Liver (tissue), 9 donors: ENCODE data around the gene GPR42. TPM values are rescaled to one million over a fixed set of nuclear protein-coding genes. Genes with fewer than 3 reads are reported as not detected.

Experiments used
- DNase-seq: peaks from one replicate; pipeline ENCODE4 v3.0.0-alpha.2; 2017; ENCODE audit warnings: low spot score
- H3K27ac ChIP-seq, 2 donors: one replicate each; pipeline ENCODE4 v1.7.0; 2013; ENCODE audit warnings: inconsistent platforms in 2 of 2, low read length in 2 of 2, control low read depth in 1 of 2, low read depth in 1 of 2, mild to moderate bottlenecking in 1 of 2
- H3K27me3 ChIP-seq, 4 donors: one replicate each; pipeline versions ENCODE4 v1.6.1 to v1.7.0; 2013; ENCODE audit warnings: low read length in 3 of 4, inconsistent platforms in 1 of 4, mild to moderate bottlenecking in 1 of 4, moderate library complexity in 1 of 4; ENCODE audit not compliant: control insufficient read depth in 4 of 4, insufficient read depth in 4 of 4
- H3K36me3 ChIP-seq, 4 donors: one replicate each; pipeline versions ENCODE4 v1.6.1 to v1.7.0; 2013; ENCODE audit warnings: low read length in 3 of 4, mild to moderate bottlenecking in 3 of 4, low read depth in 1 of 4, moderate library complexity in 1 of 4; ENCODE audit not compliant: control insufficient read depth in 4 of 4, insufficient read depth in 3 of 4
- H3K4me1 ChIP-seq, 4 donors: one replicate each; pipeline versions ENCODE4 v1.6.1 to v1.7.0; 2013; ENCODE audit warnings: low read length in 3 of 4, mild to moderate bottlenecking in 3 of 4, moderate library complexity in 1 of 4; ENCODE audit not compliant: control insufficient read depth in 4 of 4, insufficient read depth in 4 of 4
- H3K4me3 ChIP-seq, 3 donors: one replicate each; pipeline versions ENCODE4 v1.6.1 to v1.7.0; 2013; ENCODE audit warnings: low read length in 3 of 3, control low read depth in 1 of 3, low read depth in 1 of 3, mild to moderate bottlenecking in 1 of 3
- H3K9ac ChIP-seq, 2 donors: one replicate each; pipeline ENCODE4 v1.7.0; 2013; ENCODE audit warnings: low read length in 2 of 2, mild to moderate bottlenecking in 2 of 2, moderate library complexity in 2 of 2, control low read depth in 1 of 2, low read depth in 1 of 2
- H3K9me3 ChIP-seq, 4 donors: one replicate each; pipeline versions ENCODE4 v1.6.1 to v1.7.0; 2013; ENCODE audit warnings: low read length in 3 of 4; ENCODE audit not compliant: control insufficient read depth in 4 of 4
- FOXA1 ChIP-seq: IDR thresholded peaks from 2 replicates; pipeline ENCODE4 v1.6.1; 2016; ENCODE audit warnings: antibody characterized with exemption
- HNF4A ChIP-seq, 2 donors: conservative IDR thresholded peaks; 2 replicates each; pipeline ENCODE4 v1.6.1; 2016; ENCODE audit warnings: antibody characterized with exemption in 2 of 2, mild to moderate bottlenecking in 2 of 2
- HNF4G ChIP-seq: IDR thresholded peaks from 2 replicates; pipeline ENCODE4 v1.6.1; 2016; ENCODE audit warnings: antibody characterized with exemption
- JUND ChIP-seq, 2 donors: IDR thresholded peaks; 2 replicates each; pipeline ENCODE4 v1.6.1; 2016; ENCODE audit warnings: antibody characterized with exemption in 2 of 2
- NR2F2 ChIP-seq: IDR thresholded peaks from 2 replicates; pipeline ENCODE4 v1.6.1; 2016; ENCODE audit warnings: antibody characterized with exemption
- RAD21 ChIP-seq, 2 donors: IDR thresholded peaks; 2 replicates each; pipeline ENCODE4 v1.6.1; 2016; ENCODE audit warnings: antibody characterized with exemption in 2 of 2, mild to moderate bottlenecking in 2 of 2
- RXRA ChIP-seq, 2 donors: IDR thresholded peaks; 2 replicates each; pipeline ENCODE4 v1.6.1; 2017 to 2018; ENCODE audit warnings: antibody characterized with exemption in 2 of 2, mild to moderate bottlenecking in 1 of 2
- SP1 ChIP-seq: IDR thresholded peaks from 2 replicates; pipeline ENCODE4 v1.6.1; 2018; ENCODE audit warnings: antibody characterized with exemption, mild to moderate bottlenecking
- TAF1 ChIP-seq: conservative IDR thresholded peaks from 2 replicates; pipeline ENCODE4 v1.6.1; 2016; ENCODE audit warnings: antibody characterized with exemption, mild to moderate bottlenecking
- WGBS: extraction: QIAGEN DNeasy Blood & Tissue Kit; methylation state at CpG from one replicate; pipeline ENCODE4 v1.1.7; 2013; 5-methylcytosine and 5-hydroxymethylcytosine counted together
- polyA plus RNA-seq, 2 donors: library from polyadenylated mRNA; stranded (reverse) in 1 of 2; unstranded in 1 of 2; fragments of 200-250 nt in 1 of 2; fragments of >200 nt in 1 of 2; fragmentation: Nextera tagmentation in 1 of 2; extraction: Ambion mirVana in 1 of 2; gene quantifications; one replicate each; pipeline versions ENCODE4 v1.2.1 to v1.2.3, GENCODE V29; 2013 to 2015
- total RNA-seq, 2 donors: library from RNA; depleted of rRNA; stranded (reverse); fragments of >200 nt; gene quantifications; one replicate each; pipeline ENCODE4 v1.2.3, GENCODE V29; 2014
- TF ChIP-seq, protein P1 (sequence below): IDR thresholded peaks from 2 replicates; pipeline ENCODE4 v1.6.1; 2016; ENCODE audit warnings: antibody characterized with exemption
- donor health status: healthy.
- donor health status: healthy.
- donor health status: healthy.
- donor health status: healthy.
- donor health status: healthy.

Gene GPR42
- total and polyA plus RNA-seq, 4 donors: not detected

DNA sequence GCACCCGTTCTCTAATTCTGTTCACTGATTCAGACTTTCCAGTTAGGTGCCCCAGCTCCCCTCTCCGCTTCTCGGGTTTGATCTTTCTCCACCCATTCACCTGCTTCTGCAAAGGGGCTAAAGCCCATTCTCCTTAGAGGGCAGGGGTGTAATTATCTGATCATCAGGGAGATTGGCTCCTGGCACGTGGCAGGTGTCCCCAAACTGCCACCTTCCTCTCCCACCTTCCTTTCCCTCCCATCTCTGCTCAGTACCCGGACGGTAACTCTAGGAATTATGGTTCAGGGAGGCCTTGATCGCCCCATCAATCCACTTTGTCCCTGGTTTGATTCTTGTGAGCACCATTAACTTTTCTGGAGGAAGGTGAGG is 23.0 kb upstream of the GPR42 start (continued):
- TF ChIP-seq, protein P1, sequence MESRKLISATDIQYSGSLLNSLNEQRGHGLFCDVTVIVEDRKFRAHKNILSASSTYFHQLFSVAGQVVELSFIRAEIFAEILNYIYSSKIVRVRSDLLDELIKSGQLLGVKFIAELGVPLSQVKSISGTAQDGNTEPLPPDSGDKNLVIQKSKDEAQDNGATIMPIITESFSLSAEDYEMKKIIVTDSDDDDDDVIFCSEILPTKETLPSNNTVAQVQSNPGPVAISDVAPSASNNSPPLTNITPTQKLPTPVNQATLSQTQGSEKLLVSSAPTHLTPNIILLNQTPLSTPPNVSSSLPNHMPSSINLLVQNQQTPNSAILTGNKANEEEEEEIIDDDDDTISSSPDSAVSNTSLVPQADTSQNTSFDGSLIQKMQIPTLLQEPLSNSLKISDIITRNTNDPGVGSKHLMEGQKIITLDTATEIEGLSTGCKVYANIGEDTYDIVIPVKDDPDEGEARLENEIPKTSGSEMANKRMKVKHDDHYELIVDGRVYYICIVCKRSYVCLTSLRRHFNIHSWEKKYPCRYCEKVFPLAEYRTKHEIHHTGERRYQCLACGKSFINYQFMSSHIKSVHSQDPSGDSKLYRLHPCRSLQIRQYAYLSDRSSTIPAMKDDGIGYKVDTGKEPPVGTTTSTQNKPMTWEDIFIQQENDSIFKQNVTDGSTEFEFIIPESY: no peak

DNA sequence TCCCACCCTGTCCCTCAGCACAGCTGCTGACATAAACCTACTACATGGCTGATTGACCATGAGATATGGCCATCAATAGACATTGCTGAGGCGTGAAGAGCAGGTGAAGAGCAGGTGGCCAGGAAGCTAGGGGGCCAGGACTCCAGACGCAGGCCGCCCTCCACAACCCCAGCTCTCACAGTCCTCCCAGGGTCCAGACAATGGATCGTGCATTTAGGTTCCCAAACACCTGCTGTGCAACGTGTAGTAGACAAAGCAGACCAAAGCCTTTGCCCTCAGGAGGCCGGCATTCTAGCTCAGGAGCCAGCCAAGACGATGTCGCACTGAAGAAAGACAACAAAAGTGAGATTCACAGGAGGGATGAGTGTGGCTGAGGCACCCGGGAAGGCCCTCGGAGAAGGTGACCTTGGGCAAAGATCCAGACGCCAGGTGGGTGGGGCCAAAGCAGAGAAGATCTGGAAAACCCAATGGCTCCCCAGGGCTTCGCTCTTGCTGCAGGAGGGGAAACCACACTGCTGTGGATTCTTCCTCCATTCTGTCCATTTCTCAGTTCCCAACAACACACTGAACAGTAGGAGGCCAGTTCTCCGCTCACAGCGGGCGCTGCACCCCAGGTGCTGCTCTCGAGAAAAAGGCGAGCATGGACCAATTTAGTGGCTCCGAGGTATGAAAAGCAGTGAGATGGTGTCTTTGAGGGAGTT is 21.8 kb upstream of the GPR42 start:
- Histone ChIP-seq H3K27ac (no peak overlapping the region), H3K4me1 (peaks cover 0 to 3% (median 2%) of the 10 kb centered on the region in 4 donors), H3K9ac (no peak overlapping the region), H3K27me3 (peaks cover 0 to 3% (median 0%) of the 10 kb centered on the region in 4 donors), H3K36me3 (no peaks in the 10 kb centered on the region), H3K9me3 (no peaks in the 10 kb centered on the region), H3K4me3 (no peak overlapping the region)
- WGBS: 86% methylated on average over 18 of the region's 18 CpGs
- DNase-seq: no peak
- TF ChIP-seq HNF4A (conservative IDR thresholded peaks at IDR 0.05) (no peak), TAF1 (no peak), NR2F2 (no peak), JUND (IDR thresholded peaks at IDR 0.05) (no peak), FOXA1 (no peak), SP1 (no peak), RXRA (IDR thresholded peaks at IDR 0.05) (no peak), HNF4G (no peak)

DNA sequence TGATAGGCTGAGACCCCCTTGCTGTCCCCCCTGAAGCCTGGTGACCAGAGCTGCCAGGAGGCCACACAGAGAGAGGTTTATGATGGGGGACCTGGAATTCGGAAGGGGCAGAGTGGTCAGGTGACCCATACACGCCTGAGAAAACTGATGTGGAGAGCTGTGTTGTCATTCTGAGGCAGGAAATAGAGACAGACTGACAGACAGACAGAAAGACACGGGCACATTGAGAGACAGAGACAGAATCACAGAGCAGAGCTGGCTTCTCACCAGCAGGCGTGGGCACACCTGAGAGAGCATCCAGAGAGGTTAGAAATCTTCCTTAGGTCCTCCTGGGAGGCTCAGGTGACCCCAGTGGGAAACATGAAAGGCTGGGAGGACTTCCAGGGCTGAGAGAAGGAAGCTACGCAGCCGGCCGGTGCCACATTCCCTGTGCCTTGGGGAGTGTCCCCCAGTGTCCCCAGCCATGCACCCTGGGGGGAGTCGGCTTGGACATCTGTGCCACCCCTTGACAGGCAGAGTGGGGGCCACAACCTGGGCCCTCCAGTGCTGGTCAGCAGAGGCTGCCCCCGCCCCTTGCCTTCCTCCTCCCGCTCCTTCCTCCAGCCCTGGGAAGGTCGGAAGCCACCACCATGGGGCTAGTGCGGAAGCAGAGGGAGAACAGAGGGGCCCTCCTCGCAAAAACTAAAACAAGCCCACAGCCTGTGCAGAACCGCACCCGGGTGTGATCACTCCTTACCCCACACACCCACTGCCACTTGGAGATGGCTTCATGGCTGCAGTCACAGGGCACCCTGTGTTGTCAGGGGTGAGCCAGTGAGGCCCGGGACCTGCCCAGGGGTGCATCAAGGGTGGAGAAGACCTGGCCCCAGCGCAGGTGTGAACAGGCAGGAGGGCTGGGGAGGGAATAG is 21.0 kb upstream of the GPR42 start:
- Histone ChIP-seq H3K9ac (no peak overlapping the region), H3K27me3 (peaks cover 0 to 3% (median 0%) of the 10 kb centered on the region in 4 donors), H3K27ac (no peak overlapping the region), H3K9me3 (no peaks in the 10 kb centered on the region), H3K4me3 (no peak overlapping the region), H3K4me1 (peaks cover 0 to 3% (median 2%) of the 10 kb centered on the region in 4 donors), H3K36me3 (no peaks in the 10 kb centered on the region)
- WGBS: 89% methylated on average over 17 of the region's 17 CpGs
- TF ChIP-seq JUND (IDR thresholded peaks at IDR 0.05) (no peak), HNF4A (conservative IDR thresholded peaks at IDR 0.05) (no peak), SP1 (no peak), RAD21 (IDR thresholded peaks at IDR 0.05) (no peak), RXRA (IDR thresholded peaks at IDR 0.05) (no peak), NR2F2 (no peak), TAF1 (no peak)
- TF ChIP-seq, protein P1: no peak
- DNase-seq: no peak
